GM19025 (cell line): ENCODE data around the gene DAW1.

Experiments
- ATAC-seq: cut with Tn5 transposase; IDR thresholded peaks from one replicate; pipeline ENCODE4 v1.9.1; 2021; ENCODE audit warnings: mild to moderate bottlenecking, low read depth, moderate library complexity; ENCODE audit not compliant: unreplicated experiment

The DAW1 gene

GRCh38 chr2:227860221-227860641 is 11.2 kb upstream of the DAW1 start:
- no peak for ATAC-seq

DNA sequence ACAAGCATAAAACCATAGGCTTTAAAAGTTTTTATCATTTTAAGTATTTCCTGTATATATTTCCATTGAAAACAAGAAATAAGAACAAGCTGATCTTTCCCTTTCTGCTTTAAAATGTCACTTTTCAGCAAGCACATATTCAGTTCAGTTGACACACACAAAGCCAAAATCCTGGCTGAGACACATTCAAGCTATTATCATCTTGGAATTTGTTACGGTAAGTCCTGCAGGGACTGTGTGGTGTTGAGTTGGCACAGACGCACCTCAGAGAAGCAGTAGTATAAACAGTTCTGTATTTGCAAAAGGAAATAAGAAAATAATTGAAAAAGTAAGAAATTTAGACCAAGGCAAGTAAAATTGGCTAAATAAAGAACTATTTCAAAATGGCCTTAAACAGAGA is 10.4 kb upstream of the DAW1 start:
- no peak for ATAC-seq

- no peak for ATAC-seq
These were observed 9.1 kb upstream of the DAW1 start for GRCh38 chr2:227862227-227862740.

GRCh38 chr2:227862741-227863588 is 8.5 kb upstream of the DAW1 start:
- ATAC-seq: no peak

DNA sequence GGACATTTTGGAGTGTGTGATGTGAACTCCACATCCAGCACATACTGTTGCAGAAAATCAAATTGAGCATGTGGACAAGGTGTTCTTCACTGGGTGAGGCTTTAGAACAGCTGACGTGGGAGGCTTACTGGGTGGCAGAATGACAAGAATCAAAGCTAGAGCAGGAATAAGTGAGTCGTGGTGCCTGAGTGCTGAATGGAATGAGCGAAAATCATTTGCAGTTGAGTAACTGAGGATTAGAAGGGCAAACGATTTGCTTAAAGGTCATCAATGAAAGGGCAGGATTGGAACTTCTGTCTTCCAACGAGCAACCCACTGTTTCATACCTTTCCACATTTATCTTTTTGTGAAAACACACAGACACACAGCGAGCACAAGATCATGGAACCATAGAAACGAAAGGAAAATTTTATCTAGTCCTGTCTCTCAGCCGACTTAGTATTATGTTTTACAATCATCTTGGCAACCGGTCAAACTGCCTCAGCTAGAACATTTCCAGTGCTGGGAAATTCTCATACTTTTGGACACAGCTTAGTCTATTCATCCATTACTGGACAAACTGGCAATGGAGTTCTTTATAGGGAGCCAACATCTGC is 7.2 kb upstream of the DAW1 start:
- ATAC-seq: no peak

GRCh38 chr2:227865291-227865690 is 6.1 kb upstream of the DAW1 start:
- ATAC-seq: no peak

DNA sequence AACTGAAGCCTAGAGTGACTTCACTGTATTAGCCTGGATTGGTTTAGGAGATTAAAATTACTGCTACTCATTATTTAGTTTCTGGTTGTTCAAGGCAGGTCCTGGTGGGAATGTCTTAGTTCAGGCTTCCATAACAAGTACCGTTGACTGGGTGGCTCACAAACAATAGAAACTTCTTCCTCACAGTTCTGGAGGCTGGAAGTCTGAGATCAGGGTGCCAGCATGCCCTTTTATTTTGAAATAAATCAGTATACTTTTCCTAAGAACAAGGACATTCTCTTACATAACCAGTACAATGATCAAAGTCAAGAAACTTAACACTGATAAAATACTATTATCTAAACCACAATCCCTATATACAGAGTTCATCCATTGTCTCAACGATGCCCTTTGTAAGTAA is 4.0 kb upstream of the DAW1 start:
- no peak for ATAC-seq

GRCh38 chr2:227870710-227871374 is 589 bp upstream of the DAW1 start:
- ATAC-seq: no peak

DNA sequence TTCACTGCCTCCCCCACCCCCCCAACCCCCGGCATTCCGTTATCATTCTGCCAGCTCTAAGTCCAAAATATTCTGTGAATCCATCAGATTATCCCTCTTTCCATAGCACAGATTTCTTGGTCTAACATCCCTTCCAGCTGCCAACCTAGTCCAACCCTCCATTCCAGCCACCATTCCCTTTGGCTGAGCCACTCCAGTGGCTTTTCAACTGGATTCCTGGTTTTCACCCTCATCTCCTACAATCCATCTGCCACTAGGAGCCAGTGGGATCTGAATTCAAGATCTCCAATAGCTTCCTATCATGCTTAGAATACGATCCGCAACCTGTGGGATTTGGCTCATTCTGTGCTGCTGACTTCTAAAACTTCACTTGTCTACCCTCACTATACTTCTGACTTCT is 1.2 kb downstream of the DAW1 start:
- no peak for ATAC-seq

- ATAC-seq: no peak
These were observed 4.9 kb downstream of the DAW1 start for GRCh38 chr2:227876300-227876801.

GRCh38 chr2:227877421-227878310 is 6.2 kb downstream of the DAW1 start:
- no peak for ATAC-seq

DNA sequence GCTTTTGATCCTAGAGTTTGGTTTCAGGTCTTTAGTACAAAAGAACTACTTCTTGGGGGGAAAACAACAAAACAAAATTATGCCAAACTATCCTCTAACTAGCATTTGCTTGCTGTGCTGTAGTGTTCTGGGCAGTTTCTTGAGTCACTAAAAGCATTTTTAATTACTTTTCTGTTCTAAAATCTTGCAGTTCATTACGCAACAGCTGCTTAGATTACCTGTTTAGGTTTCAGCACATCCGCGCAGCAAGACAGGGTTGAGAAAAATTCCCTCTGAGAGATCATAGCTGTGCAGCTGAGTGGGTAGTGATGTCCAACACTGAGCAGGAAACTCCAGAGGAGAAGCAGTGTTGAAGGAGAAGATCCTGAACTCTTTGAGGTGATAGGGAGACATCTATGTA is 9.0 kb downstream of the DAW1 start:
- ATAC-seq: no peak

- ATAC-seq: no peak
These were observed 10.6 kb downstream of the DAW1 start for GRCh38 chr2:227881866-227882517.

DNA sequence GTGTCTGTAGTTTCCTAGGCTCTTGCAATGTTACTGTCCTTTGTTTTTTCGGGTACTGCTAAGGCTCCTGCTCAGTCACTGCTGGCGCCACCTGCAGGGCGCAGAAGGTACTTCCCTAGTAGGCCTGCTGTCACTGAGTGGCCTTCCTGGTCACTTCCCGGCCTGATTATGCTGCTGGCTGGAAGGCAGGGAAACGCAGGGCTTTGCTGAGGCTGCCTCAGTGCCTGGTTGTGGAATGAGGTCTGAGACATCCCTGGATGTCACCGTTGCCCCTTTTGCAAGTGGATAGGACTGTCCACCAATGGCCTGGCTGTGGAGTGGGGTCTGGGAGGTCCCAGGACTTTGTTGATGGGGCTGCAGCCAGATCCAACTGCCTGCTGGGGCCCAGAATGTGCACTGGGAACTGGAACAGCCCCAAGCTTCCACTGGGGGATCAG is 13.1 kb downstream of the DAW1 start:
- peak; percentile 84 for ATAC-seq

DNA sequence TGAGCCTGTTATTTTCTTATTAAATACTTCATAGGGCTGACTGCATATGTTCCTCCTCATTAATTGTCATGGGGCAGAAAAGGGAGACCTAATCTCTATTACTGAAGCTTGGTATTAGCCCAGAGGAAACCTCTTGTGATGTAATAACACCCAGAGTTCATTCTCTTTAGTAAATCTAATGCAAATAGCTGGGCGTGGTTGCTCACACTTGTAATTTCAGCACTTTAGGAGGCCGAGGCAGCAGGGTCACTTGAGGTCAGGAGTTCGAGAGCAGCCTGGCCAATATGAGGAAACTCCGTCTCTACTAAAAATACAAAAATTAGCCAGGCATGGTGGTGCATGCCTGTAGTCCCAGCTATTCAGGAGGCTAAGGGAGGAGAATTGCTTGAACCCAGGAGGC is 14.7 kb downstream of the DAW1 start:
- ATAC-seq: no peak

- no peak for ATAC-seq
These were observed 16.9 kb downstream of the DAW1 start for GRCh38 chr2:227888289-227888688.

DNA sequence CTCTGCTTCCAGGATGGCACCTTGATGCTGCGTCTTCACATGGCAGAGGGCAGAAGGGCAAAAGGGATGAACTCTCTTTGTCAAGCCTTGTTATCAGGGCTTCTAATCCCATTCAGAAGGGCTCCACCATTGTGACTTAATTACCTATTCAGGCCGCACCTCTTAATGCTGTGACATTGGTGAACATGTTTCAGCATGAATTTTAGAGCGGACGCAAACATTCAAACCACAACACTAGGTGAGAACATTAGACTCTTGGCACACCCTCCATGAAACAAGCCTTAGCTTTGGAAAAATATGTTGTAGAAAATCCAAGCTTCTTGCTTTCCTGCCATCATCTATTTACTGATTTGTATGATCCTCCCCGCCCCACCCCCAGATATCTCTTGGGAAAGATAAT is 17.9 kb downstream of the DAW1 start:
- ATAC-seq: no peak

- ATAC-seq: no peak
These were observed 19.2 kb downstream of the DAW1 start for GRCh38 chr2:227890495-227891079.

DNA sequence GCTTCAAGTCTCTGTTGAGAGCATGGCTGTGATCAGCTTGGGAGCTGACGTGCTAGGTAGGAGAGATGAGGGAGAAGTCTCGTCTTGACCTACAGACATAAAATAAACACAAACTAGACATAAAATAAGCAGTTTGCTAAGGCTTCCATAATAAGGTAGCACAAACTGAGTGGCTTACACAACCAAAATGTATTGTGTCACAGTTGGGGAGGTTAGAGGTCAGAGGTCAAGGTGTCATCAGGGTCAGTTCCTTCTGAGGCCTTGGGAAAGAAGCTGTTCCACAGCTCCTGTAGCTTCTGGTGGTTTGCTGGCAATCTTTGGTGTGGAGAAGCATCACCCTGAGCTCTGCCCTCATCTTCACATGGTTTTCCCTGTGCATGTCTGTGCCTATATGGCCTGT is 20.2 kb downstream of the DAW1 start:
- ATAC-seq: no peak
